ENCODE measurements around the gene CYB561D1.

Gene CYB561D1

DNA sequence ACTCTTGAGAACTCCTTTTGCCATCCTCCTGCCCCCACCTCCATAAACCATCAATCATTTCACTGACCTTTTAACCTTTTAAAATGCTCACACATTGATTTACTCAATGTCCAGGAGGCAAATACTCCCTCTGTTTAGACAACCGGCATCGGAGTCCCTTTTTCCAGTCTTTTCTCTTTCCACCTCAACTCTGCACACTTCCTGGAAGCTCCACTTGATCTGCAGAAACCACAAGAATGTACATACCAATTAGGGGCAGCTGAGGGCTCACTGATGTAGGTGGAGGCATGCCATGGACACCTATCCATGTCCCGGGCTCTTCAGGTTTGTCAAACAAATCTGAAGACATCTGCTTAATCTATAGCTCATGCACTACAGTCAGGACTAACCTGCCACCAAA lies 21.0 kb downstream of the CYB561D1 start:
- no peaks in the 10 kb centered on the region for H3F3A ChIP-seq (ENCODE audit: low read depth)
- TF ChIP-seq EZH2phosphoT487 (IDR thresholded peaks at IDR 0.05; ENCODE audit: borderline replicate concordance), result no peak
- TF ChIP-seq, protein P1, sequence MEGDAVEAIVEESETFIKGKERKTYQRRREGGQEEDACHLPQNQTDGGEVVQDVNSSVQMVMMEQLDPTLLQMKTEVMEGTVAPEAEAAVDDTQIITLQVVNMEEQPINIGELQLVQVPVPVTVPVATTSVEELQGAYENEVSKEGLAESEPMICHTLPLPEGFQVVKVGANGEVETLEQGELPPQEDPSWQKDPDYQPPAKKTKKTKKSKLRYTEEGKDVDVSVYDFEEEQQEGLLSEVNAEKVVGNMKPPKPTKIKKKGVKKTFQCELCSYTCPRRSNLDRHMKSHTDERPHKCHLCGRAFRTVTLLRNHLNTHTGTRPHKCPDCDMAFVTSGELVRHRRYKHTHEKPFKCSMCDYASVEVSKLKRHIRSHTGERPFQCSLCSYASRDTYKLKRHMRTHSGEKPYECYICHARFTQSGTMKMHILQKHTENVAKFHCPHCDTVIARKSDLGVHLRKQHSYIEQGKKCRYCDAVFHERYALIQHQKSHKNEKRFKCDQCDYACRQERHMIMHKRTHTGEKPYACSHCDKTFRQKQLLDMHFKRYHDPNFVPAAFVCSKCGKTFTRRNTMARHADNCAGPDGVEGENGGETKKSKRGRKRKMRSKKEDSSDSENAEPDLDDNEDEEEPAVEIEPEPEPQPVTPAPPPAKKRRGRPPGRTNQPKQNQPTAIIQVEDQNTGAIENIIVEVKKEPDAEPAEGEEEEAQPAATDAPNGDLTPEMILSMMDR (conservative IDR thresholded peaks at IDR 0.05; ENCODE audit: low read length), result no peak
- no peak overlapping the region for H2AFZ ChIP-seq (ENCODE audit: low read length)
- no peaks in the 10 kb centered on the region for H3K36me3 ChIP-seq (ENCODE audit: insufficient read depth, low read length)
- peaks cover 5% of the 10 kb centered on the region for H3K4me1 ChIP-seq (ENCODE audit: insufficient read depth, low read length, poor library complexity, severe bottlenecking)
- no peak overlapping the region for H3K9ac ChIP-seq (ENCODE audit: low read depth, low read length, poor library complexity, severe bottlenecking)
- H4K20me1 ChIP-seq (ENCODE audit: insufficient read depth, low read length, poor library complexity, severe bottlenecking), result no peaks in the 10 kb centered on the region
- H3K27me3 ChIP-seq (ENCODE audit: insufficient read depth, low read length, poor library complexity, severe bottlenecking), result no peaks in the 10 kb centered on the region
- H3K9me2 ChIP-seq (replicated peaks; ENCODE audit: low read depth, low read length), result no peaks in the 10 kb centered on the region
- H3K9me3 ChIP-seq (ENCODE audit: insufficient read depth, low read depth, low read length), result no peaks in the 10 kb centered on the region
- H3K4me3 ChIP-seq (ENCODE audit: low read length, poor library complexity, severe bottlenecking), result no peak overlapping the region
- no peak overlapping the region for H3K4me2 ChIP-seq (ENCODE audit: low read depth, low read length, poor library complexity, severe bottlenecking)
- no peaks in the 10 kb centered on the region for H3K79me2 ChIP-seq (ENCODE audit: insufficient read depth, low read length)

DNA sequence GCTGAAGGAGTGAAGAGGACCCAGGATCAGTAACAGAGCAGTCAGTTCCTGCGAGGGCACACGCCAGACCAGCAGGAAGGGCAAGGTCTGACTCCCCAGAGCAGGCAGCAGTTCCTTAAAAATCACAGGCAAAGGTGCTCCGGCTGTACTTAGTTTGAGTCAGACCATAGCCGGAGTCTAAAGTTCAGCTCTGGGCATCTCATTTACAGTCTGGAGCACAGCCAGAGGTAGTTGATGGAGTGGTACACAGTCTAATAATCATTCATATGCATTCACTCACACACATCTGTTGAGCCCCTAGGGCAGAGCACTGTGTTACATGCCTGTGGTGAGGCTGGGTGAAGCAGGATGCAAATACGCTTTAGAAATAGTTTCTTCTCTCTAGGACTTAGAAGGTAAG lies 23.0 kb downstream of the CYB561D1 start:
- Histone ChIP-seq H3K4me3 (ENCODE audit: low read length, poor library complexity, severe bottlenecking) (no peak overlapping the region), H3K9me2 (replicated peaks; ENCODE audit: low read depth, low read length) (no peaks in the 10 kb centered on the region), H3K9me3 (ENCODE audit: insufficient read depth, low read depth, low read length) (no peaks in the 10 kb centered on the region), H3K36me3 (ENCODE audit: insufficient read depth, low read length) (no peaks in the 10 kb centered on the region), H3K4me2 (ENCODE audit: low read depth, low read length, poor library complexity, severe bottlenecking) (no peak overlapping the region), H3K4me1 (ENCODE audit: insufficient read depth, low read length, poor library complexity, severe bottlenecking) (no peaks in the 10 kb centered on the region), H3F3A (ENCODE audit: low read depth) (no peaks in the 10 kb centered on the region), H2AFZ (ENCODE audit: low read length) (no peak overlapping the region), H3K27me3 (ENCODE audit: insufficient read depth, low read length, poor library complexity, severe bottlenecking) (no peaks in the 10 kb centered on the region), H3K9ac (ENCODE audit: low read depth, low read length, poor library complexity, severe bottlenecking) (no peak overlapping the region), H4K20me1 (ENCODE audit: insufficient read depth, low read length, poor library complexity, severe bottlenecking) (no peaks in the 10 kb centered on the region), H3K79me2 (ENCODE audit: insufficient read depth, low read length) (no peaks in the 10 kb centered on the region)
- TF ChIP-seq, protein P1 (conservative IDR thresholded peaks at IDR 0.05; ENCODE audit: low read length), result no peak
- TF ChIP-seq EZH2phosphoT487 (IDR thresholded peaks at IDR 0.05; ENCODE audit: borderline replicate concordance), result no peak

DNA sequence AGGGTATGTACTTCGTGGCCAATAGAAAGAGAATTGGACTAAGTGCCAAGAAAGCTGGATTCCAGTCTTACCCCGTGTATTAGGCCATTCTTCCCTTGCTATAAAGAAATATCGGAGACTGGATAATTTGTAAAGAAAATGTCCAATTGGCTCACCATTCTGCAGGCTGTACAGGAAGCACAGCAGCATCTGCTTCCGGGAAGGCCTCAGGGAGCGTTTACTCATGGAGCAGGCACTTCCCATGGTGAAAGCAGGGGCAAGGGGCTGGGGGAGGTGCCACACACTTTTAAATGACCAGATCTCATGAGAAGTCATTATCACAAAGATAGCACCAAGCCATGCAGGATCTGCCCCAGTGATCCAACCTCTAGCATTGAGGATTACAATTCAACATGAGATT lies 23.4 kb downstream of the CYB561D1 start:
- no peaks in the 10 kb centered on the region for H3K79me2 ChIP-seq (ENCODE audit: insufficient read depth, low read length)
- no peaks in the 10 kb centered on the region for H3K36me3 ChIP-seq (ENCODE audit: insufficient read depth, low read length)
- H3K4me3 ChIP-seq (ENCODE audit: low read length, poor library complexity, severe bottlenecking), result no peak overlapping the region
- H3K4me2 ChIP-seq (ENCODE audit: low read depth, low read length, poor library complexity, severe bottlenecking), result no peak overlapping the region
- no peaks in the 10 kb centered on the region for H3K9me3 ChIP-seq (ENCODE audit: insufficient read depth, low read depth, low read length)
- H3K9me2 ChIP-seq (replicated peaks; ENCODE audit: low read depth, low read length), result no peaks in the 10 kb centered on the region
- no peaks in the 10 kb centered on the region for H4K20me1 ChIP-seq (ENCODE audit: insufficient read depth, low read length, poor library complexity, severe bottlenecking)
- no peaks in the 10 kb centered on the region for H3K27me3 ChIP-seq (ENCODE audit: insufficient read depth, low read length, poor library complexity, severe bottlenecking)
- H3F3A ChIP-seq (ENCODE audit: low read depth), result no peaks in the 10 kb centered on the region
- no peak overlapping the region for H3K9ac ChIP-seq (ENCODE audit: low read depth, low read length, poor library complexity, severe bottlenecking)
- TF ChIP-seq, protein P1 (conservative IDR thresholded peaks at IDR 0.05; ENCODE audit: low read length), result no peak
- no peak for TF ChIP-seq EZH2phosphoT487 (IDR thresholded peaks at IDR 0.05; ENCODE audit: borderline replicate concordance)
- no peak overlapping the region for H2AFZ ChIP-seq (ENCODE audit: low read length)
- no peaks in the 10 kb centered on the region for H3K4me1 ChIP-seq (ENCODE audit: insufficient read depth, low read length, poor library complexity, severe bottlenecking)

All from Loucy (cell line).